Smooth muscle cell (in vitro differentiated cells): ENCODE data around the gene SH3TC1. TPM values are rescaled to one million over a fixed set of nuclear protein-coding genes. Genes with fewer than 3 reads are reported as not detected.

Experiments
- DNase-seq: peaks from one replicate; lab custom pipeline; 2025; ENCODE audit not compliant: unreplicated experiment; lab: John Stamatoyannopoulos, UW
- H2AFZ ChIP-seq: fragments of 200-600 bp; sonication (generic); 2 replicates; pipeline ENCODE4 v1.6.0; 2016; ENCODE audit warnings: antibody characterized with exemption, low read depth, mild to moderate bottlenecking
- H3F3A ChIP-seq: fragments of 200-600 bp; sonication (generic); 2 replicates; pipeline ENCODE4 v1.6.0; 2017; ENCODE audit warnings: antibody characterized with exemption, low read depth
- H3K27ac ChIP-seq: fragments of 200-600 bp; sonication (generic); 2 replicates; pipeline ENCODE4 v1.5.1; 2016; ENCODE audit warnings: low read depth, mild to moderate bottlenecking
- H3K27me3 ChIP-seq: fragments of 200-600 bp; sonication (generic); 2 replicates; pipeline ENCODE4 v1.6.1; 2016; ENCODE audit warnings: low read depth, mild to moderate bottlenecking
- H3K36me3 ChIP-seq: fragments of 200-600 bp; sonication (generic); 2 replicates; pipeline ENCODE4 v1.5.1; 2016; ENCODE audit warnings: low read depth
- H3K4me1 ChIP-seq: fragments of 200-600 bp; sonication (generic); 2 replicates; pipeline ENCODE4 v1.5.1; 2016; ENCODE audit warnings: low read depth
- H3K4me2 ChIP-seq: fragments of 200-600 bp; sonication (generic); 2 replicates; pipeline ENCODE4 v1.6.0; 2016; ENCODE audit warnings: mild to moderate bottlenecking
- H3K4me3 ChIP-seq: fragments of 200-600 bp; sonication (generic); 2 replicates; pipeline ENCODE4 v1.5.1; 2016; ENCODE audit warnings: mild to moderate bottlenecking
- H3K79me2 ChIP-seq: fragments of 200-600 bp; sonication (generic); 2 replicates; pipeline ENCODE4 v1.6.0; 2016; ENCODE audit warnings: low read depth, mild to moderate bottlenecking
- H3K9ac ChIP-seq: fragments of 200-600 bp; sonication (generic); 2 replicates; pipeline ENCODE4 v1.6.0; 2016; ENCODE audit warnings: low read depth
- H3K9me3 ChIP-seq: fragments of 200-600 bp; sonication (generic); replicated peaks from 2 replicates; pipeline ENCODE4 v1.5.1; 2016; ENCODE audit warnings: low read depth
- H4K20me1 ChIP-seq: fragments of 200-600 bp; sonication (generic); 2 replicates; pipeline ENCODE4 v1.6.0; 2016; ENCODE audit warnings: low read depth
- CTCF ChIP-seq: fragments of 200-600 bp; sonication (generic); IDR thresholded peaks from 2 replicates; pipeline ENCODE4 v1.5.1; 2017; ENCODE audit warnings: borderline replicate concordance, mild to moderate bottlenecking, antibody characterized with exemption; ENCODE audit not compliant: insufficient read depth, poor library complexity, severe bottlenecking
- WGBS: methylation state at CpG from one replicate; pipeline ENCODE4 v1.1.7; 2016; ENCODE audit warnings: low lambda C conversion rate; 5-methylcytosine and 5-hydroxymethylcytosine counted together
- polyA plus RNA-seq: library from polyadenylated mRNA; unstranded; fragments of >200 nt; fragmentation: Nextera tagmentation; extraction: Ambion mirVana; gene quantifications from 2 replicates; pipeline ENCODE4 v1.2.1, GENCODE V29; 2016
- total RNA-seq: library from RNA; depleted of rRNA; stranded (reverse); fragments of >200 nt; gene quantifications from 2 replicates; pipeline ENCODE4 v1.2.3, GENCODE V29; 2014

The SH3TC1 gene
- total and polyA plus RNA-seq, 2 experiments from 2014 or later, result 7.8 to 17.7 TPM

DNA sequence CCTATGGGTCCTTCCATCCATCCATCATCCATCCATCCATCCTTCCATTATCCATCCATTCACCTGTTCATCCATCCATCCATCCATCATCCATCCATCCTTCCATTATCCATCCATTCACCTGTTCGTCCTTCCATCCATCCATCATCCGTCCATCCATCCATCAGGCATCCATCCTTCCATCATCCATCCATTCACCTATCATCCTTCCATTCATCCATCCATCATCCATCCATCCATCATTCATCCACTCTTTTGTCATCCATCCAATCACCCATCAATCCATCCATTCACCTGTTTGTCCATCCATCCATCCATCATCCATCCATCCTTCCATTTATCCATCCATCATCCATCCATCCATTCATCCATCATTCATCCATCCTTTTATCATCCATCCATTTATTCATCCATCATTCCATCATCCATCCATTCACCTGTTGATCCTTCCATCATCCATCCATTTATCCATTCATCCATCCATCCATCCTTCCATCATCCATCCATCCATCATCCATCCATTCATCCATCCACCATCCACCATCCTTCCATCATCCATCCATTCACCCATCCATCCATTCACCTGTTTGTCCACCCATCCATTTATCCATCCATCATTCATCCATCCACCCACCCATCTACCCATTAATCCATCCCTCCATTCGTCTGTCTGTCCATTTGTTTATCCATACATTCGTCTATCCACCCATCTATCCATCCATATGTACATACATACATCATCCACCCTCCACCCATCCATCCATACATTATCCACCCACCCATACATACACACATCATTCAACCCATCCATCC, 34.8 kb downstream of the SH3TC1 start:
- WGBS, result 97% methylated on average over 4 of the region's 4 CpGs
- H3F3A ChIP-seq, result no peaks in the 10 kb centered on the region
- no peak for DNase-seq
- no peak overlapping the region for H3K9ac ChIP-seq
- H3K4me3 ChIP-seq, result no peak overlapping the region
- no peaks in the 10 kb centered on the region for H3K36me3 ChIP-seq
- H2AFZ ChIP-seq, result no peak overlapping the region
- H4K20me1 ChIP-seq, result no peaks in the 10 kb centered on the region
- no peaks in the 10 kb centered on the region for H3K9me3 ChIP-seq
- no peak overlapping the region for H3K4me2 ChIP-seq
- H3K27ac ChIP-seq, result no peak overlapping the region
- TF ChIP-seq CTCF, result no peak
- H3K27me3 ChIP-seq, result no peaks in the 10 kb centered on the region
- H3K79me2 ChIP-seq, result no peaks in the 10 kb centered on the region
- no peaks in the 10 kb centered on the region for H3K4me1 ChIP-seq

DNA sequence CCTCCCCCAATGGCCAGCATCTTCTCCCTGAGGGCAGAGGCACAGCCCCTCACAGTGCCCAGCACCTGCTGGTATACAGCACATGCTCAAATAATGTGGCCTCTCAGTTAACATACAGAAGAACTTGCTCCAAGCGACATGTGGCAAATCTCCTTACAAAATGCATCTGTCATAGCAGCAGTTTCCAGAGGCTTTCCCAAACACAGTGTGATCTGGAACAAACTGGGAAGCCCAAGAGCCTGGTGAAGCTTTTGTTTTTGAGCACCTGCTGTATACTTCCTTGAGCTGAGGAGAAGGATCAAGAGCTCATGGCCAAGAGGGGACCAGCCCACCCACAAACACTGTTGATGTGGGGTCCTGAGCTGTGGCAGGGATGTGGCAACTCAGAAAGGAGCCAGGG, 35.6 kb downstream of the SH3TC1 start:
- no peaks in the 10 kb centered on the region for H3K27me3 ChIP-seq
- no peak for DNase-seq
- H3K36me3 ChIP-seq, result no peaks in the 10 kb centered on the region
- H3K79me2 ChIP-seq, result no peaks in the 10 kb centered on the region
- H3K4me3 ChIP-seq, result no peak overlapping the region
- H4K20me1 ChIP-seq, result no peaks in the 10 kb centered on the region
- WGBS, result 100% methylated on average over 1 of the region's 1 CpG
- H2AFZ ChIP-seq, result no peak overlapping the region
- TF ChIP-seq CTCF, result no peak
- no peak overlapping the region for H3K27ac ChIP-seq
- H3K4me1 ChIP-seq, result no peaks in the 10 kb centered on the region
- no peak overlapping the region for H3K4me2 ChIP-seq
- no peaks in the 10 kb centered on the region for H3F3A ChIP-seq
- no peak overlapping the region for H3K9ac ChIP-seq
- H3K9me3 ChIP-seq, result no peaks in the 10 kb centered on the region

- no peak overlapping the region for H3K9ac ChIP-seq
- no peaks in the 10 kb centered on the region for H3F3A ChIP-seq
- no peaks in the 10 kb centered on the region for H3K27me3 ChIP-seq
- no peaks in the 10 kb centered on the region for H4K20me1 ChIP-seq
- no peak for DNase-seq
- no peak overlapping the region for H3K4me3 ChIP-seq
- H3K9me3 ChIP-seq, result no peaks in the 10 kb centered on the region
- no peak for TF ChIP-seq CTCF
- no peaks in the 10 kb centered on the region for H3K36me3 ChIP-seq
- H3K4me1 ChIP-seq, result no peaks in the 10 kb centered on the region
- H3K27ac ChIP-seq, result no peak overlapping the region
- 95% methylated on average over 12 of the region's 13 CpGs for WGBS
- no peaks in the 10 kb centered on the region for H3K79me2 ChIP-seq
- H3K4me2 ChIP-seq, result no peak overlapping the region
- H2AFZ ChIP-seq, result no peak overlapping the region
These were observed 36.1 kb downstream of the SH3TC1 start for GRCh38 chr4:8235224-8235623.

GRCh38 chr4:8235686-8236085, 36.6 kb downstream of the SH3TC1 start:
- Histone ChIP-seq H3K9ac (no peak overlapping the region), H3K4me1 (no peaks in the 10 kb centered on the region), H3K9me3 (no peaks in the 10 kb centered on the region), H3K4me2 (no peak overlapping the region), H3K36me3 (no peaks in the 10 kb centered on the region), H4K20me1 (no peaks in the 10 kb centered on the region), H3F3A (no peaks in the 10 kb centered on the region), H2AFZ (no peak overlapping the region), H3K27me3 (no peaks in the 10 kb centered on the region), H3K4me3 (no peak overlapping the region), H3K79me2 (no peaks in the 10 kb centered on the region), H3K27ac (no peak overlapping the region)
- 93% methylated on average over 12 of the region's 12 CpGs for WGBS
- no peak for TF ChIP-seq CTCF
- no peak for DNase-seq
